ENCODE data around the gene TARBP1.

The TARBP1 gene

GRCh38 chr1:234438579-234438978, 40.4 kb downstream of the TARBP1 start:
- Histone ChIP-seq H3K14ac (ENCODE audit: low read length) (no peak overlapping the region), H3K27ac (replicated peaks; ENCODE audit: low read length) (no peak overlapping the region), H3K4ac (ENCODE audit: low read length) (no peak overlapping the region), H2AFZ (ENCODE audit: low read length) (no peak overlapping the region), H4K91ac (ENCODE audit: low read depth, low read length, poor library complexity) (no peak overlapping the region), H3K4me3 (ENCODE audit: low read length in 2 of 2) (no peak overlapping the region), H3K18ac (ENCODE audit: low read length) (no peak overlapping the region), H3K27me3 (ENCODE audit: control insufficient read depth in 3 of 3, insufficient read depth in 3 of 3, low read depth in 1 of 3, low read length in 3 of 3) (no peaks in the 10 kb centered on the region), H3K9ac (ENCODE audit: low read depth, low read length, poor library complexity) (no peak overlapping the region), H3K4me2 (ENCODE audit: insufficient read depth, low read length, poor library complexity, severe bottlenecking) (no peak overlapping the region), H2BK120ac (ENCODE audit: low read depth, low read length) (no peak overlapping the region), H3K9me3 (replicated peaks in 1 of 2; ENCODE audit: control insufficient read depth in 2 of 2, insufficient read depth in 1 of 2, low read depth in 1 of 2, low read length in 2 of 2) (peaks cover 0 to 18% of the 10 kb centered on the region in 2 donors), H3K23ac (ENCODE audit: low read depth, low read length, poor library complexity) (no peak overlapping the region), H2BK15ac (ENCODE audit: low read length) (no peak overlapping the region), H3K36me3 (replicated peaks in 1 of 2; ENCODE audit: control insufficient read depth in 2 of 2, insufficient read depth in 2 of 2, low read length in 2 of 2) (peaks cover 9 to 58% of the 10 kb centered on the region in 2 donors), H3K79me1 (ENCODE audit: low read depth, low read length) (peaks cover under 1% of the 10 kb centered on the region), H2BK5ac (ENCODE audit: low read length) (no peak overlapping the region), H4K8ac (ENCODE audit: low read depth, low read length) (no peak overlapping the region), H2AK5ac (ENCODE audit: low read depth, low read length) (no peak overlapping the region), H2BK12ac (ENCODE audit: low read length) (no peak overlapping the region), H3K4me1 (ENCODE audit: control insufficient read depth in 2 of 2, insufficient read depth in 1 of 2, low read depth in 1 of 2, low read length in 2 of 2) (no peaks in the 10 kb centered on the region)
- WGBS, 2 donors (ENCODE audit: extremely low coverage in 2 of 2, insufficient read length in 2 of 2, insufficient replicate concordance in 1 of 2): no CpG with 5 or more reads among the region's 4 CpGs
- DNase-seq (ENCODE audit: low spot score): no peak

GRCh38 chr1:234437423-234438171, 41.4 kb downstream of the TARBP1 start:
- WGBS, 2 donors (ENCODE audit: extremely low coverage in 2 of 2, insufficient read length in 2 of 2, insufficient replicate concordance in 1 of 2): no CpG with 5 or more reads among the region's 6 CpGs
- no peak for DNase-seq (ENCODE audit: low spot score)
- H3K4me1 ChIP-seq (ENCODE audit: control insufficient read depth in 2 of 2, insufficient read depth in 1 of 2, low read depth in 1 of 2, low read length in 2 of 2): no peaks in the 10 kb centered on the region

GRCh38 chr1:234435620-234436019, 43.4 kb downstream of the TARBP1 start:
- no CpG with 5 or more reads among the region's 8 CpGs for WGBS, 2 donors (ENCODE audit: extremely low coverage in 2 of 2, insufficient read length in 2 of 2, insufficient replicate concordance in 1 of 2)
- Histone ChIP-seq H3K14ac (ENCODE audit: low read length) (no peak overlapping the region), H3K79me1 (ENCODE audit: low read depth, low read length) (peaks cover 2% of the 10 kb centered on the region), H3K27ac (replicated peaks; ENCODE audit: low read length) (no peak overlapping the region), H3K27me3 (ENCODE audit: control insufficient read depth in 3 of 3, insufficient read depth in 3 of 3, low read depth in 1 of 3, low read length in 3 of 3) (no peaks in the 10 kb centered on the region), H3K9me3 (replicated peaks in 1 of 2; ENCODE audit: control insufficient read depth in 2 of 2, insufficient read depth in 1 of 2, low read depth in 1 of 2, low read length in 2 of 2) (peaks cover 0 to 13% of the 10 kb centered on the region in 2 donors), H3K4me2 (ENCODE audit: insufficient read depth, low read length, poor library complexity, severe bottlenecking) (no peak overlapping the region), H3K4me3 (ENCODE audit: low read length in 2 of 2) (no peak overlapping the region), H2AFZ (ENCODE audit: low read length) (no peak overlapping the region), H3K9ac (ENCODE audit: low read depth, low read length, poor library complexity) (no peak overlapping the region), H2BK120ac (ENCODE audit: low read depth, low read length) (no peak overlapping the region), H3K4ac (ENCODE audit: low read length) (no peak overlapping the region), H3K36me3 (replicated peaks in 1 of 2; ENCODE audit: control insufficient read depth in 2 of 2, insufficient read depth in 2 of 2, low read length in 2 of 2) (peaks cover 11 to 50% of the 10 kb centered on the region in 2 donors), H3K4me1 (ENCODE audit: control insufficient read depth in 2 of 2, insufficient read depth in 1 of 2, low read depth in 1 of 2, low read length in 2 of 2) (no peaks in the 10 kb centered on the region), H2BK15ac (ENCODE audit: low read length) (no peak overlapping the region), H2BK12ac (ENCODE audit: low read length) (no peak overlapping the region), H4K91ac (ENCODE audit: low read depth, low read length, poor library complexity) (no peak overlapping the region), H3K23ac (ENCODE audit: low read depth, low read length, poor library complexity) (no peak overlapping the region), H2BK5ac (ENCODE audit: low read length) (no peak overlapping the region), H3K18ac (ENCODE audit: low read length) (no peak overlapping the region), H2AK5ac (ENCODE audit: low read depth, low read length) (no peak overlapping the region), H4K8ac (ENCODE audit: low read depth, low read length) (no peak overlapping the region)
- DNase-seq (ENCODE audit: low spot score): no peak

More at GRCh38 chr1:234437423-234438171, 41.4 kb downstream of the TARBP1 start:
- H2AFZ ChIP-seq (ENCODE audit: low read length): no peak overlapping the region
- no peak overlapping the region for H3K4ac ChIP-seq (ENCODE audit: low read length)
- H4K91ac ChIP-seq (ENCODE audit: low read depth, low read length, poor library complexity): no peak overlapping the region
- no peak overlapping the region for H2AK5ac ChIP-seq (ENCODE audit: low read depth, low read length)
- no peak overlapping the region for H2BK15ac ChIP-seq (ENCODE audit: low read length)
- no peak overlapping the region for H3K27ac ChIP-seq (replicated peaks; ENCODE audit: low read length)
- no peak overlapping the region for H4K8ac ChIP-seq (ENCODE audit: low read depth, low read length)
- H3K79me1 ChIP-seq (ENCODE audit: low read depth, low read length): peaks cover 2% of the 10 kb centered on the region
- no peak overlapping the region for H3K14ac ChIP-seq (ENCODE audit: low read length)
- no peak overlapping the region for H2BK120ac ChIP-seq (ENCODE audit: low read depth, low read length)
- H3K36me3 ChIP-seq (replicated peaks in 1 of 2; ENCODE audit: control insufficient read depth in 2 of 2, insufficient read depth in 2 of 2, low read length in 2 of 2): peaks cover 9 to 62% of the 10 kb centered on the region in 2 donors
- no peak overlapping the region for H2BK12ac ChIP-seq (ENCODE audit: low read length)
- no peak overlapping the region for H3K23ac ChIP-seq (ENCODE audit: low read depth, low read length, poor library complexity)
- H3K4me3 ChIP-seq (ENCODE audit: low read length in 2 of 2): no peak overlapping the region
- no peak overlapping the region for H2BK5ac ChIP-seq (ENCODE audit: low read length)
- H3K27me3 ChIP-seq (ENCODE audit: control insufficient read depth in 3 of 3, insufficient read depth in 3 of 3, low read depth in 1 of 3, low read length in 3 of 3): no peaks in the 10 kb centered on the region
- H3K9ac ChIP-seq (ENCODE audit: low read depth, low read length, poor library complexity): no peak overlapping the region
- H3K18ac ChIP-seq (ENCODE audit: low read length): no peak overlapping the region
- peaks cover 0 to 18% of the 10 kb centered on the region in 2 donors for H3K9me3 ChIP-seq (replicated peaks in 1 of 2; ENCODE audit: control insufficient read depth in 2 of 2, insufficient read depth in 1 of 2, low read depth in 1 of 2, low read length in 2 of 2)
- no peak overlapping the region for H3K4me2 ChIP-seq (ENCODE audit: insufficient read depth, low read length, poor library complexity, severe bottlenecking)

GRCh38 chr1:234434706-234435105, 44.3 kb downstream of the TARBP1 start:
- DNase-seq (ENCODE audit: low spot score): no peak
- H3K4me3 ChIP-seq (ENCODE audit: low read length in 2 of 2): no peak overlapping the region
- no peak overlapping the region for H3K27ac ChIP-seq (replicated peaks; ENCODE audit: low read length)
- no peak overlapping the region for H4K91ac ChIP-seq (ENCODE audit: low read depth, low read length, poor library complexity)
- peaks cover 0 to 6% of the 10 kb centered on the region in 2 donors for H3K9me3 ChIP-seq (replicated peaks in 1 of 2; ENCODE audit: control insufficient read depth in 2 of 2, insufficient read depth in 1 of 2, low read depth in 1 of 2, low read length in 2 of 2)
- peaks cover 2% of the 10 kb centered on the region for H3K79me1 ChIP-seq (ENCODE audit: low read depth, low read length)
- H2BK12ac ChIP-seq (ENCODE audit: low read length): no peak overlapping the region
- H2AK5ac ChIP-seq (ENCODE audit: low read depth, low read length): no peak overlapping the region
- H3K14ac ChIP-seq (ENCODE audit: low read length): no peak overlapping the region
- no peak overlapping the region for H3K18ac ChIP-seq (ENCODE audit: low read length)
- H2BK15ac ChIP-seq (ENCODE audit: low read length): no peak overlapping the region
- H4K8ac ChIP-seq (ENCODE audit: low read depth, low read length): no peak overlapping the region
- no peak overlapping the region for H2BK5ac ChIP-seq (ENCODE audit: low read length)
- no peak overlapping the region for H2BK120ac ChIP-seq (ENCODE audit: low read depth, low read length)
- no peak overlapping the region for H3K23ac ChIP-seq (ENCODE audit: low read depth, low read length, poor library complexity)
- no peaks in the 10 kb centered on the region for H3K27me3 ChIP-seq (ENCODE audit: control insufficient read depth in 3 of 3, insufficient read depth in 3 of 3, low read depth in 1 of 3, low read length in 3 of 3)
- no peak overlapping the region for H3K4me2 ChIP-seq (ENCODE audit: insufficient read depth, low read length, poor library complexity, severe bottlenecking)
- no peak overlapping the region for H3K4ac ChIP-seq (ENCODE audit: low read length)
- H2AFZ ChIP-seq (ENCODE audit: low read length): no peak overlapping the region
- no CpG with 5 or more reads among the region's 2 CpGs for WGBS, 2 donors (ENCODE audit: extremely low coverage in 2 of 2, insufficient read length in 2 of 2, insufficient replicate concordance in 1 of 2)
- H3K4me1 ChIP-seq (ENCODE audit: control insufficient read depth in 2 of 2, insufficient read depth in 1 of 2, low read depth in 1 of 2, low read length in 2 of 2): peaks cover 0 to 5% of the 10 kb centered on the region in 2 donors
- H3K36me3 ChIP-seq (replicated peaks in 1 of 2; ENCODE audit: control insufficient read depth in 2 of 2, insufficient read depth in 2 of 2, low read length in 2 of 2): peaks cover 12 to 51% of the 10 kb centered on the region in 2 donors
- no peak overlapping the region for H3K9ac ChIP-seq (ENCODE audit: low read depth, low read length, poor library complexity)
